NCI-H82 (cell line): ENCODE data around the gene TNIK.

ENCODE experiments used
- DNase-seq: peaks from one replicate; lab custom pipeline; 2025; lab: John Stamatoyannopoulos, UW

TNIK gene

GRCh38 chr3:171088496-171088895, 371.7 kb downstream of the TNIK start:
- DNase-seq = no peak

GRCh38 chr3:171086914-171087313, 373.3 kb downstream of the TNIK start:
- no peak for DNase-seq

GRCh38 chr3:171077261-171077660, 382.9 kb downstream of the TNIK start:
- DNase-seq = no peak

- DNase-seq = no peak
Measured at GRCh38 chr3:171072432-171072831, 387.8 kb downstream of the TNIK start.

- no peak for DNase-seq
Measured at GRCh38 chr3:171068658-171069057, 391.5 kb downstream of the TNIK start.

- DNase-seq = no peak
Measured at GRCh38 chr3:171066206-171066605, 394.0 kb downstream of the TNIK start.

GRCh38 chr3:171065732-171066131, 394.5 kb downstream of the TNIK start:
- no peak for DNase-seq

- no peak for DNase-seq
Measured at GRCh38 chr3:171064461-171064860, 395.7 kb downstream of the TNIK start.

- DNase-seq = no peak
Measured at GRCh38 chr3:171061749-171062148, 398.5 kb downstream of the TNIK start.

GRCh38 chr3:171059978-171060377, 400.2 kb downstream of the TNIK start:
- no peak for DNase-seq

- DNase-seq = no peak
Measured at GRCh38 chr3:171058873-171059603, 401.2 kb downstream of the TNIK start.

- no peak for DNase-seq
Measured at GRCh38 chr3:171058058-171058457, 402.1 kb downstream of the TNIK start.

- no peak for DNase-seq
Measured at GRCh38 chr3:171057072-171057471, 403.1 kb downstream of the TNIK start.

- DNase-seq = no peak
Measured at GRCh38 chr3:171056528-171056927, 403.7 kb downstream of the TNIK start.

- no peak for DNase-seq
Measured at GRCh38 chr3:171055336-171056178, 404.6 kb downstream of the TNIK start.

GRCh38 chr3:171054921-171055320, 405.3 kb downstream of the TNIK start:
- no peak for DNase-seq

- no peak for DNase-seq
Measured at GRCh38 chr3:171054231-171054630, 406.0 kb downstream of the TNIK start.

GRCh38 chr3:171049861-171050444, 410.3 kb downstream of the TNIK start:
- peak; percentile 89 for DNase-seq

GRCh38 chr3:171046760-171047159, 413.4 kb downstream of the TNIK start:
- DNase-seq = no peak

- no peak for DNase-seq
Measured at GRCh38 chr3:171044835-171045793, 415.1 kb downstream of the TNIK start.

GRCh38 chr3:171044384-171044783, 415.8 kb downstream of the TNIK start:
- no peak for DNase-seq

- DNase-seq = no peak
Measured at GRCh38 chr3:171039674-171040073, 420.5 kb downstream of the TNIK start.
